Activated naive CD4-positive, alpha-beta T cell treated with anti-CD3 and anti-CD28 coated beads for 36 hours (primary cell): ENCODE results near the gene MRGPRE. TPM values are rescaled to one million over a fixed set of nuclear protein-coding genes. Genes with fewer than 3 reads are reported as not detected.

Experiments
- CTCF ChIA-PET: fragments of 350-600 bp; sonication (Branson Sonifier 250); formaldehyde crosslinking; loops from one replicate; lab custom pipeline; 2021; ENCODE audit warnings: antibody characterized with exemption; lab: Charles Lee
- DNase-seq: peaks from one replicate; pipeline ENCODE4 v3.0.0-alpha.2; 2020
- H3K27ac Mint-ChIP-seq: one replicate; pipeline ENCODE4 v1.8.0; 2021; ENCODE audit warnings: mild to moderate bottlenecking, mixed read lengths
- H3K27me3 Mint-ChIP-seq: one replicate; pipeline ENCODE4 v1.8.0; 2021; ENCODE audit warnings: low read depth, mixed read lengths
- H3K36me3 Mint-ChIP-seq: one replicate; pipeline ENCODE4 v1.8.0; 2021; ENCODE audit warnings: low read depth, mixed read lengths
- H3K4me1 Mint-ChIP-seq: one replicate; pipeline ENCODE4 v1.8.0; 2021; ENCODE audit warnings: low read depth, mixed read lengths
- H3K4me3 Mint-ChIP-seq: one replicate; pipeline ENCODE4 v1.8.0; 2021; ENCODE audit warnings: mild to moderate bottlenecking, moderate library complexity, mixed read lengths
- H3K9me3 Mint-ChIP-seq: one replicate; pipeline ENCODE4 v1.8.0; 2021; ENCODE audit warnings: mixed read lengths
- intact Hi-C: fragments of 100-400 bp; cut with micrococcal nuclease; formaldehyde crosslinking; loops from one replicate; pipeline ENCODE4 v1.15.1; 2023
- total RNA-seq, 2 experiments: library from RNA; stranded (reverse); gene quantifications; one replicate each; pipeline ENCODE4 v1.2.3, GENCODE V29; 2021

The MRGPRE gene
- total RNA-seq, 2 experiments from 2014 or later: not detected

- H3K4me1 Mint-ChIP-seq: peaks cover 7% of the 10 kb centered on the region
- no peak overlapping the region for H3K27ac Mint-ChIP-seq
- no peaks in the 10 kb centered on the region for H3K9me3 Mint-ChIP-seq
- CTCF ChIA-PET: no interaction called here
- H3K36me3 Mint-ChIP-seq: no peaks in the 10 kb centered on the region
- DNase-seq: no peak
- H3K4me3 Mint-ChIP-seq: no peak overlapping the region
- no peaks in the 10 kb centered on the region for H3K27me3 Mint-ChIP-seq
- intact Hi-C loops: no loop called here
Observed at GRCh38 chr11:3224401-3225057, 7.7 kb downstream of the MRGPRE start.

DNA sequence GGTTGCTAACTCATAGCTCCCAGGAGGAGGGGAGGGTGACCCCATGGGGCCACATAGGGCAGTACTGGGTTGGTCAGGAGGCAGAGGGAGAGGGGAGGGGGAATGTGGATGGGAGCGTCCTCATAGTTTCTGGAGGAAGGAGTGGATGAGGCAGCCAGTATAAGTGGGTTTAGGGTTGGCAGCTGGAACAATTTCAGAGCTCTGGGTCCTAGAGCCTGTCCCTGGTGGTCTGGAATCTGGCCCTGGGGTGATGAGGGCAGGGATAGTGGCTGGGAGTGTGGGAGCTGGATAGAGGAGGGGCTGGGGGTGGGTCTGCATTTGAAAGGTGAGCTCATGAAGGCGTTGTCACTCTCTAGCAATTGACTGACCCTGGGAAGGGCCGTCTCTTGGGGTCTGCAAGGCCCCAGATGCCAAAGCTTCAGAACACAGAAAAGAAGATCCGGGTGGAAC is 8.3 kb downstream of the MRGPRE start:
- DNase-seq: no peak
- Mint-ChIP-seq H3K4me1 (peaks cover 7% of the 10 kb centered on the region), H3K4me3 (no peak overlapping the region), H3K36me3 (no peaks in the 10 kb centered on the region), H3K9me3 (no peaks in the 10 kb centered on the region), H3K27me3 (no peaks in the 10 kb centered on the region), H3K27ac (no peak overlapping the region)
- CTCF ChIA-PET: no interaction called here
- intact Hi-C loops: no loop called here

DNA sequence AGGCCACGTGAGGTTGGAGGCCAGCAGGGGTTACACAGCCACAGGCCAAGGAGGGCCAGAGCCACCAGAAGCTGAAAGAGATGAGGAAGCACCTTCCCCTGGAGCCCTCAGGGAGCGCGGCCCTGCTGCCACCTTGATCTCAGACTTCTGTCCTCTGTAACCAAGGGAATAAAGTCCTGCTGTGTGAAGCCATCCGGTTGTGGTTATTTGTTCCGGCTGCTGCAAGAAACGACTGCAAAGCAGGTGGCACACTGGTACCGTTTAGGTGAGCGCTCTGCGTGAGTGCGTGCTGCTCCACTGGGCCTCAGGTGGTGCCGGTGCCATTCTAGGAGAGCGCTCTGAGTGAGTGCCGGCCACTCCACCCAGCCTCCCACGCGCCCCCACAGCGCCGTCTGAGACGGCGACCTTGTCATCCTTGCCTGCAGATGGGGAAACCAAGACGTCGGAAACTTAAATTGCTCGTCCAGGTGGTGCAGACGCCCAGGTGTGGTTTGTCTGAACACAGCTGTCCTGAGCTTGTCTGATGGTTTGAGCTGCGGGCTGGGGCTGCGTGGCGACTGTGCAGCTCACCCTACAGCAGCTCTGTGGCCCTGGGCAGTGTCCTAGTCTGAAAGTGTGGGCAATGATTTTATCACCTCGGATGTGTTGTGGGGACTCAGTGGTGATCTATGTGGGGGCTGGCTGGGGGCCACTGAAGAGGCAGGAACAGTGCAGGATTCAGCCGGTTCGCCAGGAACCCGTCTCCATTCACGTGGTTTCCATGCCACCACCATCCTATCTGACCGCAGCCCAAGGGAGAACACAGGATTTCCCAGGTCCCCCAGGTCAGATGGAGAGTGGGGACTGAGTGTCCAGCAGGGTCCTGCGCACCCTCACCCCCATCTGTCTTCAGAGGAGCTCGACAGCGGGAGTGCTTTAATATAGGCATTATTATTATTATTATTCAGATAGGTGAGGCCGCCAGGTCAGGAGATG is 9.0 kb downstream of the MRGPRE start:
- Mint-ChIP-seq H3K27ac (no peak overlapping the region), H3K27me3 (no peaks in the 10 kb centered on the region), H3K9me3 (no peaks in the 10 kb centered on the region), H3K4me1 (peaks cover 7% of the 10 kb centered on the region), H3K36me3 (no peaks in the 10 kb centered on the region), H3K4me3 (no peak overlapping the region)
- DNase-seq: no peak
- CTCF ChIA-PET: interaction anchor here (0.7 kb wide), 1 partner anchor 13 kb away, joined by 3 read pairs; no protein-coding TSS in a partner anchor
- intact Hi-C loops: no loop called here

DNA sequence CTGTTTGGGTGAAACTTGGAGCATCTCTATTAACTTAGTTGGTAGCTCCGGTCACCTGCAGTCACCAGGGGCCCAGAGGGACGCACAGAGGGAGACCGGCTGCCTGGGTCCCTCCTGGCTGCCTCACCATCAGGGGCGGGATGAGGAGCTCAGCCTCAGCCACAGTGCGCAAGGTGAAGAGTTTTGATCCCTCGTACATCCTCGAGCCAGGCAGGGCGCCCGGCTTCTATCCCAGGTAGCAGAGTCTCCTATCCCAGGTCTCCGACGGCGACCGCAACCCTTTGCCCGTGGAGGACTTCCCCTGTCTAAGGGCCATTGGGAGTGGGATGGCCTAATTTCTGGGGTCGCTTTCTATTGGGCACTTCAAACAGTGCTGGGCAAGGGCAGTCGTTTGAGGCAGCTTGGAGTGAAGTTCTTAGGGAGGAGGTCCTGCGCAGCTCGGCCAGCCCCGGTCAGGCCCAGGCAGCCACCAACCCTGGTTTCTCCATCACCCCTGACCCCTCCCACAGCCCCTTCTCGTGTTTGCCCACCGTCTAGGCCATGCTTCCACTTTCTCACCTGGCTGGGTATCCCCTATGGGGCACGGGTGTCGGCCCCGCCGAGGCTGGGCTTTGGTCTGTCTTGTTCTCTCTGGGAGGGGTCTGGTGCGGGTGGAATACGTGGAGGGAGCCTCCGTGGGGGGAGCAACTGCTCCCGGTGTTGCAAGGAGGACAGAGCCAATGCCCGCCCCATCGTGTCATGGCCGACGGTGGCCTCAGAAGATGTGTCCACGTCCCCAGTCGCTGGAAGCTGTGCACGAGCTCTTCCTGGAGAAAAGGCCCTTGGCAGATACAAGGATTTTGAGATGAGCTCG is 10.0 kb downstream of the MRGPRE start:
- intact Hi-C loops: no loop called here
- H3K27ac Mint-ChIP-seq: no peak overlapping the region
- DNase-seq: no peak
- H3K4me3 Mint-ChIP-seq: no peak overlapping the region
- peaks cover 7% of the 10 kb centered on the region for H3K4me1 Mint-ChIP-seq
- no peaks in the 10 kb centered on the region for H3K36me3 Mint-ChIP-seq
- no peaks in the 10 kb centered on the region for H3K9me3 Mint-ChIP-seq
- H3K27me3 Mint-ChIP-seq: peaks cover under 1% of the 10 kb centered on the region
- CTCF ChIA-PET: interaction anchor here (0.7 kb wide), 1 partner anchor 12 kb away, joined by 3 read pairs; no protein-coding TSS in a partner anchor

GRCh38 chr11:3221408-3222002 is 10.7 kb downstream of the MRGPRE start:
- intact Hi-C loops: no loop called here
- no peak for DNase-seq
- Mint-ChIP-seq H3K9me3 (no peaks in the 10 kb centered on the region), H3K4me3 (no peak overlapping the region), H3K4me1 (peaks cover 12% of the 10 kb centered on the region), H3K36me3 (no peaks in the 10 kb centered on the region), H3K27ac (no peak overlapping the region), H3K27me3 (peaks cover 6% of the 10 kb centered on the region)
- CTCF ChIA-PET: no interaction called here

DNA sequence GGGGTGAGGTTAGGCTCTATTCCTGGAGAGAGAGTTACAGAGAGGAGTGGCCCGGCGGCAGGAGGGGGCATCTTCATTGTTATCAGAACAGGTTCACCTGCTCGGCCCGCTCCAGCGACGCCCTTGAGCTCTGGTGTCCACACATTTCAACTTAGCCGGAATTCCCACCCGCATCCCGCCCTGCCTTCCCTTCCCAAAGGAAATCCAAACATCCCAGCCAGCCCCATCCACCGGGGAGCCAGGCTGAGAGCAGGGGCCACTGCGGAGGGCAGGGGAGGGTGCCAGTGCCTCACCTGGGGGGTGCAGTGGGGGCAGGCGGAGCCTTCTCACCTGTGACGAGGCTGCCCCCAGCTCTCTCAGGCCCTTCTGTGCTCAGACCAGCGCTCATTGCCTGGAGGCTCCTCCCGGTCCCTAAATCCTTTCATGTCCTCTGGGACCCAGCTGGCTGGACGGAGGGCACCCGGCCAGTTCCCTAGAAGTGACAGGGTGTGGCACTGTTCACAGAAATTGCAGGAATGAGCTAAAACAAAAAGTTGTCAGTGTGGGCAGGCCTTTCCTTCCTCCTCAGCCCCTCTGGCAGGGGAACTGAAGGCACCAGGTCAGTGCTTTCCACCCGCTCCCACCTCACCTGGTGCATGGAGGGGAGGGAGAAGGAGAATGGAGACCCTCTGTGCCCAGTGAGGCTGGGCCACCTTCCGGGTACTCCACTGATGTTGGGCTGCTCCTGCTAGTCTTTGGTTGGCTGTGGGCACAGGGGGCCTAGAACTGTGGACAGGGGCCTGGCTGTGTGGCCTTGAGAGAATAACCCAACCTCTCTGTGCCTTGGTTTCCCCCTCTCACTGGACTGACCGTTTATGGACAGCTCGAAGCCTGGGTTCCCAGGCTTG is 11.5 kb downstream of the MRGPRE start:
- peaks cover 12% of the 10 kb centered on the region for H3K4me1 Mint-ChIP-seq
- peaks cover 6% of the 10 kb centered on the region for H3K27me3 Mint-ChIP-seq
- intact Hi-C loops: no loop called here
- H3K27ac Mint-ChIP-seq: no peak overlapping the region
- no peaks in the 10 kb centered on the region for H3K9me3 Mint-ChIP-seq
- no peak for DNase-seq
- no peaks in the 10 kb centered on the region for H3K36me3 Mint-ChIP-seq
- H3K4me3 Mint-ChIP-seq: no peak overlapping the region
- CTCF ChIA-PET: no interaction called here

DNA sequence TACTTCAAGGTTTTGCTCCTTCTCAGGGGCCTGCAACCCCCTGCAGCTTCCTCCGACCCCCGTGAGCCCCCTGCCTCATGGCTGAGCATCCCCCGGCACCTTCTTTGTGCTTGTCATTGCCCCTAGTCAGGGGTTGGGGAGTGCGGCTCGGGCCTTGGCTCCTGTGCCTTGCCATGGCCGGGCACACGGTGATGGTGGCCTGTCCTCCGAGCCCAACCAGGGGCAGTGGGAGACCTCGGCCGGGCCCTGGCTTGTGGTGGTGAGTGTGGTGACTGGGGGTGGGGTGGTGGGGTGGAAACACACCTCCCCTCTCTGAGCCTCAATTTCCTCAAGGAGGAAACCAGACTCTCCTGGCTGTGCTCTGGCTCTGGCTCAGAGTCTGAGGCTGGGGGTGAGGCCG is 12.1 kb downstream of the MRGPRE start:
- Mint-ChIP-seq H3K4me3 (no peak overlapping the region), H3K9me3 (no peaks in the 10 kb centered on the region), H3K27ac (no peak overlapping the region), H3K36me3 (no peaks in the 10 kb centered on the region), H3K27me3 (peaks cover 7% of the 10 kb centered on the region), H3K4me1 (peaks cover 12% of the 10 kb centered on the region)
- CTCF ChIA-PET: no interaction called here
- DNase-seq: no peak
- intact Hi-C loops: no loop called here

DNA sequence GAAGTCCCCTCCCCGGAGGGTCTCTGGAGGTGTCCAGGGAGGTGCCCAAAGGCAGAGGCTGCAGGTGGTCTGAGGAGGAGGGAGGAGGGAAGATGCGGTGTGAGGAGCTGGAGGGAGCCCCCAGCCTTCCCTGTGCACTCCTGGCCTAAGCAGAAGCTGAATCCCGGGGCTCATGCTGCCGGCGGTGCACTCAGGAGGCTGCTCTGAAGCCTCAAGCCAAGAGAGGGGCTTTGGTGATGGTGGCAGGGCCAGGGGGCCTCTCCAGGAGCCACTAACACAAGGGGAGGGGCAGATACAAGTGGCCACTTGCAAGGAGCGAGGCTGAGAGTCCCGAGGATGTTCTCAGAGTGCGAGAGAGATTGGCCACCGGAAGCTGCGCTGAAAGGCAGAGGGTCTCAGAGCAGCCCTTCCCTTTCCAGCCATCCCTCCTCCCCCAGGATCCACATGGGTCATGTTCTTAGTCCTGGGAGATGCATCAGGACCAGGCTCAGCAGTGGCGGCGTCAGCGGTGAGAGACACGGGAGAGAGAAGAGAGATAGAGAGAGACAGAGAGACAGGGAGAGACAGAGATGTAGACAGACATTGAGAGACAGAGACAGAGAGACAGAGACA is 12.8 kb downstream of the MRGPRE start:
- H3K27me3 Mint-ChIP-seq: peaks cover 10% of the 10 kb centered on the region
- no peaks in the 10 kb centered on the region for H3K9me3 Mint-ChIP-seq
- no peak for DNase-seq
- H3K4me3 Mint-ChIP-seq: no peak overlapping the region
- H3K4me1 Mint-ChIP-seq: peaks cover 12% of the 10 kb centered on the region
- H3K36me3 Mint-ChIP-seq: no peaks in the 10 kb centered on the region
- H3K27ac Mint-ChIP-seq: no peak overlapping the region
- intact Hi-C loops: no loop called here
- CTCF ChIA-PET: no interaction called here

GRCh38 chr11:3218483-3219280 is 13.5 kb downstream of the MRGPRE start, which contains the start of gene MRGPRG:
Gene MRGPRG, minus strand, starts transcription at chr11:3218813. Its CDS starts 0 bp downstream, at chr11:3218813.
- intact Hi-C loops: no loop called here
- H3K27ac Mint-ChIP-seq: no peak within 1 kb of the TSS
- no peaks in the 10 kb centered on the region for H3K9me3 Mint-ChIP-seq
- H3K27me3 Mint-ChIP-seq: peaks cover 10% of the 10 kb centered on the region
- H3K36me3 Mint-ChIP-seq: no peaks in the 10 kb centered on the region
- H3K4me1 Mint-ChIP-seq: peaks cover 12% of the 10 kb centered on the region
- no peak for DNase-seq
- no peak within 1 kb of the TSS for H3K4me3 Mint-ChIP-seq
- CTCF ChIA-PET: no interaction called here

DNA sequence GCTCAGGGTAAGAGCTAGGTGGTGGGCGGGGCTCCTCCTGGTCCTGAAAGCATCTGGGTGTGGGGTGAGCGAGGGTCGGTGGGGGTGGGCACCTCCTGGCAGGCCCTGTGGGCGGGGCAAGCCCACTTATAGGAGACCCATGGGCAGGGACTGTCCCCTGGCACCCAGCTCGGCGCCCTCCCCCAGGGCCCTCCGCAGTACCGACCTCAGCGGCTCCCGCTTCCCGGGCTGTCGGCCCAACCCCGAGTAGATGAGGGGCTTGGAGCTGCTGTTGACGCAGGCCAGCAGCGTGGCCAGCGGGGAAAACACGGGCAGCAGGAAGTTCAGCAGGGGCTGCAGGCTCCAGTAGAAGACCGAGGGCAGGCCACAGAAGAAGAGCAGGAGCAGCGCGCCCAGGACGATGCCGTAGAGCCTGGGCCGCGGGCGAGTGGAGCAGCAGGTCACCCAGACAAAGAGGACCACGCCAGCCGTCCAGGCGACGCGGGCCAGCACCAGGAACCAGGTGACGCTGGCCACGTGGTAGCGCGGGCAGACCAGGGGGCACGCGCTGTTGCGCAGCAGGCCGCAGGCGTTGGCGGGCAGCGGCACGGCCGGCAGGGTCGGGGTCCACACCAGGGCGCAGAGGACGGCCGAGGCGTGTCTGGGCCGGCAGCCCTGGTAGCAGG is 14.3 kb downstream of the MRGPRE start:
- CTCF ChIA-PET: interaction anchor here (0.7 kb wide), 1 partner anchor 325 kb away, joined by 3 read pairs; no protein-coding TSS in a partner anchor
- no peak overlapping the region for H3K4me3 Mint-ChIP-seq
- H3K9me3 Mint-ChIP-seq: no peaks in the 10 kb centered on the region
- H3K4me1 Mint-ChIP-seq: peaks cover 8% of the 10 kb centered on the region
- H3K36me3 Mint-ChIP-seq: no peaks in the 10 kb centered on the region
- H3K27ac Mint-ChIP-seq: no peak overlapping the region
- no peak for DNase-seq
- peaks cover 10% of the 10 kb centered on the region for H3K27me3 Mint-ChIP-seq
- intact Hi-C loops: loop anchor here (1.0 kb wide), 1 partner anchor 108 kb away; no protein-coding TSS in a partner anchor
